ENCODE measurements around the gene DENND1B. TPM values are rescaled to one million over a fixed set of nuclear protein-coding genes. Genes with fewer than 3 reads are reported as not detected.
"Not testable (repeated sequence)": the region's sequence is repeated elsewhere in the genome, so short reads cannot be mapped to it uniquely, and the experiment has no call there.

The DENND1B gene
- total RNA-seq, 2 donors from 2014 or later, result 9.4 to 11.9 TPM

DNA sequence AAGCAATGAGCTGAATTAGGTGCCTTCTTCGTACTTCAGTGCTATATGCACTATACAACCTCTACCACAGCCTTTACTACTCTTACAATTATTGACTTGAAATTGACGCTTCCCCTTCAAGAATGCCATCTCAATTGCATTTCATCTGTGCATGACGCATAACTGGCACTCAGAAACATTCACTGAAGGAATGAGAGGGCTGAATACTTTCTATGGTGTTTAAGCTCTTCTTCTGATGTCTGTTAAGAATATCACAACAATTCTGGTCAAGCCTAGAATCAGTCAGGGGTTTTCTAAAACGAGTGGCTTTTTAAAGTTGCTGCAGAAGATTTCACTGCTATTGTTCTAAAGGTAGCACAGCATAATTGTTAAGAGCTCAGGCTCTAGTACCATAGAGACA is 11.5 kb downstream of the DENND1B start:
- Histone ChIP-seq H3K4me3 (ENCODE audit: low read length) (no peak overlapping the region), H3K27ac (ENCODE audit: low read depth, low read length) (no peak overlapping the region), H3K4me1 (ENCODE audit: control insufficient read depth, insufficient read depth, low read length) (no peaks in the 10 kb centered on the region), H3K36me3 (ENCODE audit: control insufficient read depth, insufficient read depth, low read length) (no peaks in the 10 kb centered on the region), H3K27me3 (ENCODE audit: control insufficient read depth, insufficient read depth, low read length, poor library complexity, severe bottlenecking) (no peaks in the 10 kb centered on the region), H3K9me3 (ENCODE audit: control insufficient read depth, low read length) (no peaks in the 10 kb centered on the region), H3K9ac (ENCODE audit: extremely low read depth, low read length, poor library complexity, severe bottlenecking) (no peak overlapping the region)
- H3K4me1 Mint-ChIP-seq, result peaks cover 21% of the 10 kb centered on the region
- H3K9me3 Mint-ChIP-seq, result no peaks in the 10 kb centered on the region
- H3K4me3 Mint-ChIP-seq, result no peak overlapping the region
- H3K36me3 Mint-ChIP-seq (ENCODE audit: low read depth), result peaks cover 6% of the 10 kb centered on the region
- 62 to 82% methylated on average over 3 to 4 of the region's 4 CpGs for WGBS, 2 experiments (ENCODE audit: insufficient coverage in 1 of 2, insufficient read length in 1 of 2)
- TF ChIP-seq CTCF (conservative IDR thresholded peaks at IDR 0.05), result no peak
- no peak overlapping the region for H3K27ac Mint-ChIP-seq
- no peaks in the 10 kb centered on the region for H3K27me3 Mint-ChIP-seq (ENCODE audit: insufficient read depth)
- no peak for DNase-seq

- TF ChIP-seq CTCF (conservative IDR thresholded peaks at IDR 0.05), result no peak
- Histone ChIP-seq H3K4me1 (ENCODE audit: control insufficient read depth, insufficient read depth, low read length) (no peaks in the 10 kb centered on the region), H3K36me3 (ENCODE audit: control insufficient read depth, insufficient read depth, low read length) (no peaks in the 10 kb centered on the region), H3K27me3 (ENCODE audit: control insufficient read depth, insufficient read depth, low read length, poor library complexity, severe bottlenecking) (no peaks in the 10 kb centered on the region), H3K27ac (ENCODE audit: low read depth, low read length) (no peak overlapping the region), H3K4me3 (ENCODE audit: low read length) (no peak overlapping the region), H3K9ac (ENCODE audit: extremely low read depth, low read length, poor library complexity, severe bottlenecking) (no peak overlapping the region), H3K9me3 (ENCODE audit: control insufficient read depth, low read length) (no peaks in the 10 kb centered on the region)
- H3K9me3 Mint-ChIP-seq, result no peaks in the 10 kb centered on the region
- no peak for DNase-seq
- no peaks in the 10 kb centered on the region for H3K27me3 Mint-ChIP-seq (ENCODE audit: insufficient read depth)
- H3K4me3 Mint-ChIP-seq, result no peak overlapping the region
- no peak overlapping the region for H3K27ac Mint-ChIP-seq
- H3K4me1 Mint-ChIP-seq, result peaks cover 19% of the 10 kb centered on the region
- peaks cover 6% of the 10 kb centered on the region for H3K36me3 Mint-ChIP-seq (ENCODE audit: low read depth)
These were observed 12.0 kb downstream of the DENND1B start for GRCh38 chr1:197763307-197763706.

DNA sequence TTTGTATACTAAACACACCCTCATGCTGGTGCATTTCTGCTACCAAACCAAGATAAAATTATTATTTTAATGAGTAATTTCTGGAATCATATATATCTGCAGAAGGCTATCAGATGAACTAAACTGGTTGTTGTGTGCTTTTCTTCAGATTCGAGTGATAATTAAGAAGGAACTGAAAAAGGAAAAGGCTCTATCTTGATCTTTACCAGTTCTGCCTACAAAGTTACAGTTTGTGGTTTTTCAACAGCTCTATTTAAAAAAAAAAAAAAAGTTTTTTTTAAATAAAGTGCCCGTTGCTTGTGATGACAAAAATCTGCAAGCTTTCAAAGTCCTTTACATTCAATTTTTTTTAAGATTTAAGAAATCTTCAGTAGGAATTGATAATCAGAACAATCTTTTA is 13.6 kb downstream of the DENND1B start:
- Histone ChIP-seq H3K4me3 (ENCODE audit: low read length) (no peak overlapping the region), H3K9ac (ENCODE audit: extremely low read depth, low read length, poor library complexity, severe bottlenecking) (no peak overlapping the region), H3K27ac (ENCODE audit: low read depth, low read length) (no peak overlapping the region), H3K9me3 (ENCODE audit: control insufficient read depth, low read length) (no peaks in the 10 kb centered on the region), H3K27me3 (ENCODE audit: control insufficient read depth, insufficient read depth, low read length, poor library complexity, severe bottlenecking) (no peaks in the 10 kb centered on the region), H3K36me3 (ENCODE audit: control insufficient read depth, insufficient read depth, low read length) (no peaks in the 10 kb centered on the region), H3K4me1 (ENCODE audit: control insufficient read depth, insufficient read depth, low read length) (no peaks in the 10 kb centered on the region)
- Mint-ChIP-seq H3K4me1 (peaks cover 17% of the 10 kb centered on the region), H3K27me3 (ENCODE audit: insufficient read depth) (no peaks in the 10 kb centered on the region), H3K9me3 (no peaks in the 10 kb centered on the region), H3K27ac (no peak overlapping the region), H3K4me3 (no peak overlapping the region), H3K36me3 (ENCODE audit: low read depth) (peaks cover 6% of the 10 kb centered on the region)
- no peak for TF ChIP-seq CTCF (conservative IDR thresholded peaks at IDR 0.05)
- 97% methylated on average over 2 of the region's 2 CpGs; no CpG with 5 or more reads in 1 of the 2 experiments for WGBS, 2 experiments (ENCODE audit: insufficient coverage in 1 of 2, insufficient read length in 1 of 2)
- DNase-seq, result no peak

DNA sequence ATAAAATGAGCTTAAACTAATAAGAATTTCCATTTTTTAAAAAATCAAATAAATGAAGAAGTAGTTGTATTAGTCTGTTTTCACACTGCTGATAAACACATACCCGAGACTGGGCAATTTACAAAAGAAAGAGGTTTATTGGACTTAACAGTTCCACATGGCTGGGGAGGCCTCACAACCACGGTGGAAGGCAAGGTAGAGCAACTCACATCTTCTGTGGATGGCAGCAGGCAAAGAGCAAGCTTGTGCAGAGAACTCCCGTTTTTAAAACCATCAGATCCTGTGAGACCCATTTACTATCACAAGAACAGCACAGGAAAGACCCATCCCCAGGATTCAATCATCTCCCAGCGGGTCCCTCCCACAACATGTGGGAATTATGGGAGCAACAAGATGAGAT is 19.7 kb downstream of the DENND1B start:
- H3K9me3 Mint-ChIP-seq; DNase-seq; H3K27me3 ChIP-seq (ENCODE audit: control insufficient read depth, insufficient read depth, low read length, poor library complexity, severe bottlenecking); H3K27ac ChIP-seq (ENCODE audit: low read depth, low read length); H3K4me3 ChIP-seq (ENCODE audit: low read length); H3K4me3 Mint-ChIP-seq; H3K4me1 ChIP-seq (ENCODE audit: control insufficient read depth, insufficient read depth, low read length); H3K9ac ChIP-seq (ENCODE audit: extremely low read depth, low read length, poor library complexity, severe bottlenecking); H3K27me3 Mint-ChIP-seq (ENCODE audit: insufficient read depth); H3K36me3 ChIP-seq (ENCODE audit: control insufficient read depth, insufficient read depth, low read length); H3K4me1 Mint-ChIP-seq; H3K9me3 ChIP-seq (ENCODE audit: control insufficient read depth, low read length): not testable (repeated sequence)
- peaks cover 17% of the 10 kb centered on the region for H3K36me3 Mint-ChIP-seq (ENCODE audit: low read depth)
- WGBS, 2 experiments (ENCODE audit: insufficient coverage in 1 of 2, insufficient read length in 1 of 2), result 90 to 91% methylated on average over 1 to 4 of the region's 4 CpGs
- H3K27ac Mint-ChIP-seq, result peak overlapping the region; percentile 46

GRCh38 chr1:197752652-197753164 is 22.6 kb downstream of the DENND1B start:
- H3K4me3 Mint-ChIP-seq; H3K9me3 ChIP-seq (ENCODE audit: control insufficient read depth, low read length); H3K9ac ChIP-seq (ENCODE audit: extremely low read depth, low read length, poor library complexity, severe bottlenecking); H3K9me3 Mint-ChIP-seq; H3K4me1 Mint-ChIP-seq; H3K4me1 ChIP-seq (ENCODE audit: control insufficient read depth, insufficient read depth, low read length); H3K27me3 ChIP-seq (ENCODE audit: control insufficient read depth, insufficient read depth, low read length, poor library complexity, severe bottlenecking); H3K36me3 ChIP-seq (ENCODE audit: control insufficient read depth, insufficient read depth, low read length); H3K27ac ChIP-seq (ENCODE audit: low read depth, low read length); H3K27me3 Mint-ChIP-seq (ENCODE audit: insufficient read depth); DNase-seq; H3K4me3 ChIP-seq (ENCODE audit: low read length); H3K27ac Mint-ChIP-seq: not testable (repeated sequence)
- 98 to 100% methylated on average over 3 to 5 of the region's 6 CpGs for WGBS, 2 experiments (ENCODE audit: insufficient coverage in 1 of 2, insufficient read length in 1 of 2)
- H3K36me3 Mint-ChIP-seq (ENCODE audit: low read depth), result peaks cover 17% of the 10 kb centered on the region

All from endodermal cell (in vitro differentiated cells).